BE2C (cell line): ENCODE data around the gene KIRREL3.

ENCODE experiments used
- DNase-seq: peaks from one replicate; pipeline ENCODE4 v3.0.0-alpha.2; 2020
- H3K27me3 ChIP-seq: fragments of 250-450 bp; sonication (Bioruptor Pico); 2 replicates; pipeline ENCODE4 v1.5.1; 2020; ENCODE audit warnings: mild to moderate bottlenecking
- H3K36me3 ChIP-seq: fragments of 250-450 bp; sonication (Bioruptor Pico); 2 replicates; pipeline ENCODE4 v1.5.1; 2020; ENCODE audit warnings: mild to moderate bottlenecking
- H3K4me1 ChIP-seq: fragments of 250-450 bp; sonication (Bioruptor Pico); 2 replicates; pipeline ENCODE4 v1.5.1; 2020
- H3K4me3 ChIP-seq: 2 replicates; pipeline ENCODE4 v1.5.1; 2011; ENCODE audit warnings: low read depth, low read length
- H3K9me3 ChIP-seq: fragments of 250-450 bp; sonication (Bioruptor Pico); 2 replicates; pipeline ENCODE4 v1.5.1; 2020
- TF ChIP-seq, protein P1 (sequence below): IDR thresholded peaks from 2 replicates; pipeline ENCODE4 v1.5.1; 2012; ENCODE audit warnings: mild to moderate bottlenecking, low read depth, low read length

Gene KIRREL3

DNA sequence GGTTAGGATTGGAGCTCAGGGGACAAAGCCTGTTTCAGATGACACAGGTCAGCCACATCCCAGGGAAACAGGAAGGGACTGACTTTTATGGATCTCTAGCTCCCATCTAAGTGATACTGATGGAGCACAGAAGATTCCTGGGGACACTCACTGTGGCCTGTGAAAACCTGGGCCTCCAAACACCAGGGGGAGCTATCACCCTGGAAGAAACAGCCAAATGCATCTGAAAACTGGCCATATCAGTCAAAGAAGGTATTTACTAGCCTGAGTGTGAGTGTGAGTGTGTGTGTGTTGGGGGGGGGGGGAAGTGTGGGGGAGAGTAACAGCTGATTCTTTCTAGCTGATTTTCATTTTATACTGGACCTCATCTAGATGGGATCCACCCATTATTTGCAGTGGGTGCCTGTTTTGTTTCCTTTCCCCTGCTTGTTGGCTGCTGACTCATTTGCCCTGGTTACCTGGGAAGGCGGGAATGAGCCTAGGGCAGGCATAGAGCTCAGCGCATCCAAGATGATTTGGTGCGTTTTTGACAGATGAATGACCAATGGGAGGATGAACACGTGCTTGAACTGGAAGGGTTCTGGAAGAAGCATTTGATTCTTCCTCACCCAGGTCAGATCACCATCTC, 284.0 kb downstream of the KIRREL3 start:
- Histone ChIP-seq H3K4me3 (no peak overlapping the region), H3K4me1 (no peaks in the 10 kb centered on the region; the same call in 1 of the 2 replicates), H3K36me3 (no peaks in the 10 kb centered on the region), H3K27me3 (peaks cover 76% of the 10 kb centered on the region), H3K9me3 (no peaks in the 10 kb centered on the region)
- DNase-seq, result peak; percentile 68
- TF ChIP-seq, protein P1, sequence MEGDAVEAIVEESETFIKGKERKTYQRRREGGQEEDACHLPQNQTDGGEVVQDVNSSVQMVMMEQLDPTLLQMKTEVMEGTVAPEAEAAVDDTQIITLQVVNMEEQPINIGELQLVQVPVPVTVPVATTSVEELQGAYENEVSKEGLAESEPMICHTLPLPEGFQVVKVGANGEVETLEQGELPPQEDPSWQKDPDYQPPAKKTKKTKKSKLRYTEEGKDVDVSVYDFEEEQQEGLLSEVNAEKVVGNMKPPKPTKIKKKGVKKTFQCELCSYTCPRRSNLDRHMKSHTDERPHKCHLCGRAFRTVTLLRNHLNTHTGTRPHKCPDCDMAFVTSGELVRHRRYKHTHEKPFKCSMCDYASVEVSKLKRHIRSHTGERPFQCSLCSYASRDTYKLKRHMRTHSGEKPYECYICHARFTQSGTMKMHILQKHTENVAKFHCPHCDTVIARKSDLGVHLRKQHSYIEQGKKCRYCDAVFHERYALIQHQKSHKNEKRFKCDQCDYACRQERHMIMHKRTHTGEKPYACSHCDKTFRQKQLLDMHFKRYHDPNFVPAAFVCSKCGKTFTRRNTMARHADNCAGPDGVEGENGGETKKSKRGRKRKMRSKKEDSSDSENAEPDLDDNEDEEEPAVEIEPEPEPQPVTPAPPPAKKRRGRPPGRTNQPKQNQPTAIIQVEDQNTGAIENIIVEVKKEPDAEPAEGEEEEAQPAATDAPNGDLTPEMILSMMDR, result peak; percentile 88

- Histone ChIP-seq H3K36me3 (no peaks in the 10 kb centered on the region), H3K27me3 (peaks cover 74% of the 10 kb centered on the region), H3K9me3 (no peaks in the 10 kb centered on the region), H3K4me3 (no peak overlapping the region), H3K4me1 (no peaks in the 10 kb centered on the region; the same call in 1 of the 2 replicates)
- DNase-seq, result no peak
- TF ChIP-seq, protein P1, result no peak
Measured at GRCh38 chr11:126713806-126714205, 286.8 kb downstream of the KIRREL3 start.

GRCh38 chr11:126711977-126712625, 288.5 kb downstream of the KIRREL3 start:
- H3K27me3 ChIP-seq, result peaks cover 63% of the 10 kb centered on the region
- H3K36me3 ChIP-seq, result no peaks in the 10 kb centered on the region
- TF ChIP-seq, protein P1, result no peak

GRCh38 chr11:126710804-126711399, 289.7 kb downstream of the KIRREL3 start:
- H3K27me3 ChIP-seq, result peaks cover 55% of the 10 kb centered on the region
- no peaks in the 10 kb centered on the region for H3K36me3 ChIP-seq
- DNase-seq, result no peak
- TF ChIP-seq, protein P1, result no peak
- H3K9me3 ChIP-seq, result no peaks in the 10 kb centered on the region
- no peaks in the 10 kb centered on the region for H3K4me1 ChIP-seq
- H3K4me3 ChIP-seq, result no peak overlapping the region

More at GRCh38 chr11:126711977-126712625, 288.5 kb downstream of the KIRREL3 start:
- Histone ChIP-seq H3K4me3 (peak overlapping the region; percentile 11; the same call in 1 of the 2 replicates), H3K9me3 (no peaks in the 10 kb centered on the region), H3K4me1 (no peaks in the 10 kb centered on the region; the same call in 1 of the 2 replicates)
- peak; percentile 18 for DNase-seq

DNA sequence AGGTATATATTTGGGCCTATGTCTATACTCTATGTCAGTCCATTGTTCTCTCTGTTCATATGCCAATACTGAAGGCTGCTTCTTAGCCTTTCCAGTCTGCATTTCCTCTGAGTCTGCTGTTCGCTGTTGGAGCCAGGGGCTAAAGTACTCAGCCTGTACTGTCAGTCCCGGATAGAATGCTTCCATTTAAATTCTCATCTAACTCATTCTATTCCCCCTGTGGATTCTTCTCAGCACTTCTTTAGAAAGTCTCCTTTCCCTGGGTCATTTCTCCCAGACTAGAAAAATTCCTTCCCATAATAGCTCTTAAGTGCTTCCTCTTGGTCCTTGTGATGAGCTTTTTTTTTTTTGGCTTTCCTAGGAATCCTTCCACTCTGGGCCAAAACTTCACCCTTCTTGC, 293.1 kb downstream of the KIRREL3 start:
- Histone ChIP-seq H3K36me3 (no peaks in the 10 kb centered on the region), H3K4me3 (no peak overlapping the region), H3K4me1 (no peaks in the 10 kb centered on the region), H3K27me3 (peaks cover 28% of the 10 kb centered on the region), H3K9me3 (no peaks in the 10 kb centered on the region)
- DNase-seq, result no peak
- TF ChIP-seq, protein P1, result no peak

DNA sequence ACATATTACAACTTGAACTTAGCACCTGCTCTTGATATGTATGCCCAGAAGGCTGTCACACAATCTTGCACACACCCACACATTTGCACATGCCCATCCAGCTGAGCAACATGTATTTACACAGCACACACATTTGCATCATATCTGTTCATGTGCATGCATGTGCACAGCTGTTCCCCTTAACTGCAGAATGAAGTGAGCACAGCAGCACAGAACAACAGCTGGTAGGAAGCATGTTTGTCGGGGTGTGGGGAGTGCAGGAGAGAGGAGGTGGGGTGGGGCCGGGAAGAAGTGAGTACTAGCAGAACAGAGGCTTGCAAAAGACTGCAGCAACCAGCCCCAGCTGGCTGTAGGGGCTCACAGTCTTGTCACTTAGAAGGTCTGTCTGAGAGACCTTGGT, 296.5 kb downstream of the KIRREL3 start:
- Histone ChIP-seq H3K27me3 (peaks cover 6% of the 10 kb centered on the region; the same call in 1 of the 2 replicates), H3K4me1 (no peaks in the 10 kb centered on the region), H3K4me3 (no peak overlapping the region), H3K36me3 (no peaks in the 10 kb centered on the region), H3K9me3 (no peaks in the 10 kb centered on the region)
- no peak for DNase-seq
- TF ChIP-seq, protein P1, result no peak
